Vagina (tissue), 2 donors: ENCODE data around the gene SOD3. TPM values are rescaled to one million over a fixed set of nuclear protein-coding genes. Genes with fewer than 3 reads are reported as not detected.

Source experiments
- DNase-seq, 2 donors: peaks; one replicate each; pipeline ENCODE4 v3.0.0-alpha.2; 2017; ENCODE audit errors: extremely low spot score in 2 of 2
- H3K27ac ChIP-seq: fragments of 200-600 bp; sonication (generic); one replicate; pipeline ENCODE4 v1.5.1; 2019
- H3K27me3 ChIP-seq: fragments of 200-600 bp; sonication (generic); one replicate; pipeline ENCODE4 v1.5.1; 2019
- H3K36me3 ChIP-seq, 2 donors: fragments of 200-600 bp; sonication (generic); one replicate each; pipeline ENCODE4 v1.5.1; 2017 to 2019
- H3K4me1 ChIP-seq: fragments of 200-600 bp; sonication (generic); one replicate; pipeline ENCODE4 v1.5.1; 2019
- H3K4me3 ChIP-seq, 2 donors: fragments of 200-600 bp; sonication (generic); 1 replicate in 1 of 2; 2 replicates in 1 of 2; pipeline ENCODE4 v1.5.1; 2016 to 2019
- H3K9me3 ChIP-seq: fragments of 200-600 bp; sonication (generic); one replicate; pipeline ENCODE4 v1.5.1; 2019
- POLR2A ChIP-seq, 2 donors: fragments of 450-650 bp; IDR thresholded peaks; one replicate each; pipeline ENCODE4 v1.6.1; 2017; ENCODE audit warnings: antibody characterized with exemption in 2 of 2, mild to moderate bottlenecking in 2 of 2, moderate library complexity in 2 of 2
- POLR2AphosphoS5 ChIP-seq, 2 donors: sonication (generic); formaldehyde crosslinking; IDR thresholded peaks; one replicate each; pipeline ENCODE4 v1.9.0; 2017; ENCODE audit warnings: antibody characterized with exemption in 2 of 2, mild to moderate bottlenecking in 2 of 2, low read depth in 1 of 2; ENCODE audit not compliant: insufficient read depth in 1 of 2
- intact Hi-C: fragments of 100-400 bp; cut with DNase I; formaldehyde crosslinking; loops from one replicate; pipeline ENCODE4 v1.15.1; 2023
- total RNA-seq: library from RNA; depleted of rRNA; stranded (reverse); fragments of >200 nt; gene quantifications from one replicate; pipeline ENCODE4 v1.2.3, GENCODE V29; 2016
- TF ChIP-seq, protein P1 (sequence below), 3 experiments: fragments of 450-650 bp in 2 of 3; fragments of 200-600 bp in 1 of 3; sonication (generic) in 1 of 3; IDR thresholded peaks; one replicate each; pipeline ENCODE4 v1.5.1; 2017 to 2019; ENCODE audit warnings: antibody characterized with exemption in 3 of 3, mild to moderate bottlenecking in 2 of 3, moderate library complexity in 2 of 3

SOD3 gene
- total RNA-seq, 1 donor from 2014 or later = 280 TPM

DNA sequence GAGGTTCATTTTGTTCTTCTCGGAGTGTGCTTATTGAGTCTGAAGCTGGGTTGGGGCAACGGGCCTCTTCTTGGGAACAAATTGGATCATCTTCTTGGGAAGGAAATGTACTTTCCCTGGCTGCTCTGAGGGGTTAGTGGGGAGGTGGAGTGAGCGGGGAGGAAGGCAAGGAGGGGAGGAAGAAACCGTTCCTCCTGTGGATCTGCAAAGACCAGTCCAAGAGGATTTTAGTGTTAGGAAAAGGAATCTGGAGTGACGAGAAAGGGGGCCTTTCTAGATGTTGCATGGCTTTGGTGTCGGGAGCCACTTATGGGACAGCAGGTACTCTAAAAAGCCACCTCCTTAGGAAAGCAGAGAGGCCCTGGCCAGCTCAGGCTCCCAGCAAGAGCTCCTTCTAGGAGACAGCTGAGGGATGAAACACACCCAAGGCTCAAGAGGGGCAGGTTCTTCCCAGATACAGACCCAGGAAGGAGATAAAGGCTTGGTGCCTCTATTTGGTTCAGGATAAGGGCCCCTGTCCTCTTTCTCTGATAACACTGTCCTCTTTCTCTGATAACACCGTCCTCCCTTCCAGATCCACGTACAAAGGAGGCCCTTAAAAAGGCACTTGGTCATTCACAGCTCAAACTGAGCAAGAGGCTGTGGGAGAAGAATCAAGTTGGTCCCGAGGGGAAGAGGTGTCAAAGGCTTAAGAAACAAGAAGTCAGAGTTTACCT is 451 bp downstream of the SOD3 start:
- H3K4me3 ChIP-seq = peak overlapping the region; percentile 29 to 39
- no peak for DNase-seq
- H3K9me3 ChIP-seq = no peaks in the 10 kb centered on the region
- intact Hi-C loops = loop anchor here (10.0 kb wide), 2 partner anchors 59 to 321 kb away; no protein-coding TSS in a partner anchor
- no peak for TF ChIP-seq POLR2A (IDR thresholded peaks at IDR 0.05)
- TF ChIP-seq POLR2AphosphoS5 (IDR thresholded peaks at IDR 0.05; ENCODE audit: insufficient read depth in 1 of 2, low read depth in 1 of 2) = peak in 1 of 2 donors; percentile 6
- TF ChIP-seq, protein P1, sequence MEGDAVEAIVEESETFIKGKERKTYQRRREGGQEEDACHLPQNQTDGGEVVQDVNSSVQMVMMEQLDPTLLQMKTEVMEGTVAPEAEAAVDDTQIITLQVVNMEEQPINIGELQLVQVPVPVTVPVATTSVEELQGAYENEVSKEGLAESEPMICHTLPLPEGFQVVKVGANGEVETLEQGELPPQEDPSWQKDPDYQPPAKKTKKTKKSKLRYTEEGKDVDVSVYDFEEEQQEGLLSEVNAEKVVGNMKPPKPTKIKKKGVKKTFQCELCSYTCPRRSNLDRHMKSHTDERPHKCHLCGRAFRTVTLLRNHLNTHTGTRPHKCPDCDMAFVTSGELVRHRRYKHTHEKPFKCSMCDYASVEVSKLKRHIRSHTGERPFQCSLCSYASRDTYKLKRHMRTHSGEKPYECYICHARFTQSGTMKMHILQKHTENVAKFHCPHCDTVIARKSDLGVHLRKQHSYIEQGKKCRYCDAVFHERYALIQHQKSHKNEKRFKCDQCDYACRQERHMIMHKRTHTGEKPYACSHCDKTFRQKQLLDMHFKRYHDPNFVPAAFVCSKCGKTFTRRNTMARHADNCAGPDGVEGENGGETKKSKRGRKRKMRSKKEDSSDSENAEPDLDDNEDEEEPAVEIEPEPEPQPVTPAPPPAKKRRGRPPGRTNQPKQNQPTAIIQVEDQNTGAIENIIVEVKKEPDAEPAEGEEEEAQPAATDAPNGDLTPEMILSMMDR (IDR thresholded peaks at IDR 0.05) = no peak
- no peaks in the 10 kb centered on the region for H3K36me3 ChIP-seq
- H3K27me3 ChIP-seq = no peaks in the 10 kb centered on the region
- H3K4me1 ChIP-seq = peaks cover 45% of the 10 kb centered on the region
- H3K27ac ChIP-seq = peak overlapping the region; percentile 79

DNA sequence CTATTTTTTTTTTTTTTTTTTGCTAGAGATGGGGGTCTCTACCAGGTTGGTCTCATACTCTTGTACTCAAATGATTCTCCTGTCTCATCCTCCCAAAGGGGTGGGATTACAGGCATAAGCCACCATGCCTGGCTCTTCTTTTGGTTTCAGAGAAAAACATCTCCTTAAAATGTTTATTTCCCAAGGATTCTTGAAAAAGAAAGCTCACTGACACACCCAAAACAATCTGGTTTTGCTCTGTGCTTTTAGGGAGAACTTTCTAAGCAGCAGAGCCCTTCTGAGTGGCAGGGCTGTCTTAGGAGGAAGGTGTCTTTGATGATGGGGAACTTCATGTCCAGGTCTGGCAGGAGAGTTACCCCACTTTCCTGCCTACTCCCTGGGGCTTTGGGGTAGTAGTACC is 1.2 kb downstream of the SOD3 start:
- intact Hi-C loops = loop anchor here (10.0 kb wide), 2 partner anchors 58 to 322 kb away; no protein-coding TSS in a partner anchor
- no peak for DNase-seq
- Histone ChIP-seq H3K9me3 (no peaks in the 10 kb centered on the region), H3K36me3 (no peaks in the 10 kb centered on the region), H3K4me3 (no peak overlapping the region), H3K27me3 (no peaks in the 10 kb centered on the region), H3K4me1 (peaks cover 51% of the 10 kb centered on the region), H3K27ac (peak overlapping the region; percentile 79)
- TF ChIP-seq, protein P1 (IDR thresholded peaks at IDR 0.05) = no peak
- TF ChIP-seq POLR2AphosphoS5 (IDR thresholded peaks at IDR 0.05; ENCODE audit: insufficient read depth in 1 of 2, low read depth in 1 of 2) = no peak
- TF ChIP-seq POLR2A (IDR thresholded peaks at IDR 0.05) = no peak

DNA sequence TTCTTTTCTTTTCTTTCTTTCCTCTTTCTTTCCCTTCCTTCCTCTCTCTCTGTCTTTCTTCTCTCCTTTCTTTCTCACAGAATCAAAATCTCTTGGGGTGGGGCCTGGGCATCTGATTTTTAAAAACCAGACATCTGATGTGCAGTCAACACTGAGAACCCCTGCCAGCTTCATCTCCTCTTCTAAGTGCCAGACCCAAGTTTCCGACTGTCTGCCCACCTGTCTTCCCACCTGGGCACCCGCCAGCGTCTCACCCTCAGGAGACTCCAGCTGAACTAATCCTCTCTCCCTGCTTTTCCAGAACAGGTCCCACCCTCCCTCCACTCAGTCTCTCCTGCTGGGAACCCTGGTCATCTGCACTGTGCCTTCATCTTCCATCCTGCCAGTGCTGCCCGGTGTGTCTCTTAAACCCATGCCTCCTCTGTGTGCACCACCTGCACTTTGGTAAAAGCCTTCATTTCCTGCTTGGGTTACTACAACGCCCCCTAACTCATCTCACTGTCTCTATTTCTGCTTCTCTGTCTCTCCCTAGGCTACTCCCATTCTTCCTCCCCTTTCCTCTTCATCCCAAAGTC is 2.8 kb downstream of the SOD3 start:
- H3K4me3 ChIP-seq = no peak overlapping the region
- intact Hi-C loops = loop anchor here (10.0 kb wide), 2 partner anchors 57 to 323 kb away; no protein-coding TSS in a partner anchor
- no peak overlapping the region for H3K27ac ChIP-seq
- H3K36me3 ChIP-seq = no peaks in the 10 kb centered on the region
- no peak for DNase-seq
- TF ChIP-seq POLR2AphosphoS5 (IDR thresholded peaks at IDR 0.05; ENCODE audit: insufficient read depth in 1 of 2, low read depth in 1 of 2) (no peak), POLR2A (IDR thresholded peaks at IDR 0.05) (no peak)
- TF ChIP-seq, protein P1 (IDR thresholded peaks at IDR 0.05) = no peak
- peaks cover 51% of the 10 kb centered on the region for H3K4me1 ChIP-seq
- no peaks in the 10 kb centered on the region for H3K27me3 ChIP-seq
- no peaks in the 10 kb centered on the region for H3K9me3 ChIP-seq

DNA sequence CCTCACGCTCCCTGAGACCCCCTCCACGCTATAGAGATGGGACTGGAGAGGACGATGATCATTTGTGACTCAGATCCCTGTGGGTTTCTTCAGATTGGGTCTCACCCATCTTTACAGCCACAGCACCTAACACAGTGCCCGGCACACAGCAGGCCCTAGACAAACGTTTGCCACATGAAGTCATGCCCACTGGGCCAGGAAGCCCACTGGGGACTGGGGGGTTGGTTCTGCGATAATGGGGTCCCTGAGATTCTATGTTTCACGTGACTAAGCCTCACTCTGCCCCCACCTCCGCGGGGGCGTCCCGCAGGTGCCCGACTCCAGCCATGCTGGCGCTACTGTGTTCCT is 3.8 kb downstream of the SOD3 start:
- no peak overlapping the region for H3K27ac ChIP-seq
- TF ChIP-seq, protein P1 (IDR thresholded peaks at IDR 0.05) = no peak
- TF ChIP-seq POLR2AphosphoS5 (IDR thresholded peaks at IDR 0.05; ENCODE audit: insufficient read depth in 1 of 2, low read depth in 1 of 2) (no peak), POLR2A (IDR thresholded peaks at IDR 0.05) (no peak)
- intact Hi-C loops = loop anchor here (10.0 kb wide), 2 partner anchors 56 to 324 kb away; no protein-coding TSS in a partner anchor
- peaks cover 50% of the 10 kb centered on the region for H3K4me1 ChIP-seq
- no peak for DNase-seq
- H3K4me3 ChIP-seq = no peak overlapping the region
- no peaks in the 10 kb centered on the region for H3K9me3 ChIP-seq
- H3K36me3 ChIP-seq = no peaks in the 10 kb centered on the region
- H3K27me3 ChIP-seq = no peaks in the 10 kb centered on the region
